NB4 (cell line): Measurements from ENCODE around the gene SRRD.
"Not testable (repeated sequence)": the region's sequence is repeated elsewhere in the genome, so short reads cannot be mapped to it uniquely, and the experiment has no call there.

Source experiments
- MAX ChIP-seq: IDR thresholded peaks from 2 replicates; pipeline ENCODE4 v1.6.1; 2011; ENCODE audit warnings: low read depth, low read length
- POLR2A ChIP-seq: IDR thresholded peaks from 2 replicates; pipeline ENCODE4 v1.6.1; 2011; ENCODE audit warnings: mild to moderate bottlenecking; ENCODE audit not compliant: insufficient read length; ENCODE audit errors: extremely low read depth
- TF ChIP-seq, protein P1 (sequence below): IDR thresholded peaks from one replicate; pipeline ENCODE4 v1.5.1; 2012; ENCODE audit warnings: low read depth, low read length

- not testable (repeated sequence) for TF ChIP-seq MAX, POLR2A
- TF ChIP-seq, protein P1, sequence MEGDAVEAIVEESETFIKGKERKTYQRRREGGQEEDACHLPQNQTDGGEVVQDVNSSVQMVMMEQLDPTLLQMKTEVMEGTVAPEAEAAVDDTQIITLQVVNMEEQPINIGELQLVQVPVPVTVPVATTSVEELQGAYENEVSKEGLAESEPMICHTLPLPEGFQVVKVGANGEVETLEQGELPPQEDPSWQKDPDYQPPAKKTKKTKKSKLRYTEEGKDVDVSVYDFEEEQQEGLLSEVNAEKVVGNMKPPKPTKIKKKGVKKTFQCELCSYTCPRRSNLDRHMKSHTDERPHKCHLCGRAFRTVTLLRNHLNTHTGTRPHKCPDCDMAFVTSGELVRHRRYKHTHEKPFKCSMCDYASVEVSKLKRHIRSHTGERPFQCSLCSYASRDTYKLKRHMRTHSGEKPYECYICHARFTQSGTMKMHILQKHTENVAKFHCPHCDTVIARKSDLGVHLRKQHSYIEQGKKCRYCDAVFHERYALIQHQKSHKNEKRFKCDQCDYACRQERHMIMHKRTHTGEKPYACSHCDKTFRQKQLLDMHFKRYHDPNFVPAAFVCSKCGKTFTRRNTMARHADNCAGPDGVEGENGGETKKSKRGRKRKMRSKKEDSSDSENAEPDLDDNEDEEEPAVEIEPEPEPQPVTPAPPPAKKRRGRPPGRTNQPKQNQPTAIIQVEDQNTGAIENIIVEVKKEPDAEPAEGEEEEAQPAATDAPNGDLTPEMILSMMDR, result not testable (repeated sequence)
Measured at GRCh38 chr22:26528518-26528917, 44.8 kb downstream of the SRRD start.
